CD8-positive, alpha-beta memory T cell (primary cell): ENCODE measurements around the gene PGRMC2. TPM values are rescaled to one million over a fixed set of nuclear protein-coding genes. Genes with fewer than 3 reads are reported as not detected.
"Not testable (repeated sequence)": the region's sequence is repeated elsewhere in the genome, so short reads cannot be mapped to it uniquely, and the experiment has no call there.

Experiments
- CTCF ChIA-PET: fragments of 350-600 bp; sonication (Branson Sonifier 250); formaldehyde crosslinking; loops from one replicate; lab custom pipeline; 2021; ENCODE audit warnings: antibody characterized with exemption; lab: Charles Lee
- POLR2A ChIA-PET: fragments of 350-600 bp; sonication (Branson Sonifier 250); formaldehyde crosslinking; loops from one replicate; lab custom pipeline; 2021; ENCODE audit warnings: antibody characterized with exemption; lab: Charles Lee
- DNase-seq, 5 donors: peaks; one replicate each; pipeline versions ENCODE4 v3.0.0 to v3.0.0-alpha.2; 2020 to 2022; ENCODE audit warnings: mixed read lengths in 1 of 5
- H3K27ac ChIP-seq: one replicate; pipeline ENCODE4 v1.7.0; 2013; ENCODE audit warnings: low read depth, mild to moderate bottlenecking, low read length, moderate library complexity
- H3K27me3 ChIP-seq: 2 replicates; pipeline ENCODE4 v1.7.0; 2013; ENCODE audit warnings: low read length, mild to moderate bottlenecking; ENCODE audit not compliant: insufficient read depth, poor library complexity, severe bottlenecking
- H3K36me3 ChIP-seq: 2 replicates; pipeline ENCODE4 v1.7.0; 2013; ENCODE audit warnings: mild to moderate bottlenecking, low read length, moderate library complexity; ENCODE audit not compliant: insufficient read depth
- H3K4me1 ChIP-seq: 2 replicates; pipeline ENCODE4 v1.7.0; 2013; ENCODE audit warnings: mild to moderate bottlenecking, low read length, moderate library complexity; ENCODE audit not compliant: insufficient read depth
- H3K4me3 ChIP-seq: 2 replicates; pipeline ENCODE4 v1.7.0; 2013; ENCODE audit warnings: mild to moderate bottlenecking, low read length
- H3K9me3 ChIP-seq: 2 replicates; pipeline ENCODE4 v1.7.0; 2013; ENCODE audit warnings: mild to moderate bottlenecking, low read length
- H3K27ac Mint-ChIP-seq, 8 donors: one replicate each; pipeline ENCODE4 v1.8.0; 2020 to 2021; ENCODE audit warnings: mixed read lengths in 8 of 8, mild to moderate bottlenecking in 6 of 8, inconsistent platforms in 3 of 8, moderate library complexity in 3 of 8
- H3K27me3 Mint-ChIP-seq, 2 donors: one replicate each; pipeline ENCODE4 v1.8.0; 2020 to 2021; ENCODE audit warnings: mixed read lengths in 2 of 2, mild to moderate bottlenecking in 1 of 2, moderate library complexity in 1 of 2
- H3K36me3 Mint-ChIP-seq, 3 donors: one replicate each; pipeline ENCODE4 v1.8.0; 2020 to 2021; ENCODE audit warnings: mixed read lengths in 3 of 3, inconsistent platforms in 1 of 3, mild to moderate bottlenecking in 1 of 3
- H3K4me1 Mint-ChIP-seq, 3 donors: one replicate each; pipeline ENCODE4 v1.8.0; 2020 to 2021; ENCODE audit warnings: mixed read lengths in 3 of 3, inconsistent platforms in 1 of 3, mild to moderate bottlenecking in 1 of 3
- H3K4me3 Mint-ChIP-seq, 7 donors: one replicate each; pipeline ENCODE4 v1.8.0; 2020 to 2021; ENCODE audit warnings: mixed read lengths in 7 of 7, mild to moderate bottlenecking in 6 of 7, moderate library complexity in 4 of 7, inconsistent platforms in 2 of 7
- H3K9me3 Mint-ChIP-seq, 5 donors: one replicate each; pipeline ENCODE4 v1.8.0; 2020 to 2022; ENCODE audit warnings: mixed read lengths in 5 of 5, mild to moderate bottlenecking in 3 of 5, moderate library complexity in 2 of 5, inconsistent platforms in 1 of 5
- polyA plus RNA-seq: library from polyadenylated mRNA; unstranded; fragments of 300-500 nt; fragmentation: Illumina TruSeq; gene quantifications from one replicate; pipeline ENCODE4 v1.2.3, GENCODE V29; 2021
- total RNA-seq, 2 experiments: library from RNA; stranded (reverse); gene quantifications; one replicate each; pipeline ENCODE4 v1.2.3, GENCODE V29; 2021

The PGRMC2 gene
- total and polyA plus RNA-seq, 3 experiments from 2014 or later = 23.6 to 40.5 (median 36.9) TPM

DNA sequence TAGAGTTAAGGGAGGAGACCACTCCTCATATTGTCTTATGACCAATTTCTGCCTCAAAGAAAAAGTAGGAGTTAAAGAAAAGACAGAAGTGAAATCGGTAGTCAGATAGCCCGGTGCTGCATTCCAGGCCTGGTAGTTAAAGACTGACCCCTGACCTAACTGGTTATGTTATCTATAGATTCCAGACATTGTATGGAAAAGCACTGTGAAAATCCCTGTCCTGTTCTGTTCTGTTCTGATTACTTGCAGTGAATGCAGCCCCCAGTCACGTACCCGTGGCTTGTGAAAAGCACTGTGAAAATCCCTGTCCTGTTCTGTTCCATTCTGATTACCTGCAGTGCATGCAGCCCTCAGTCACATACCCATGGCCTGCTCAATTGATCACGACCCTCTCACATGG is 27.7 kb downstream of the PGRMC2 start:
- H3K27ac Mint-ChIP-seq, POLR2A ChIA-PET: not testable (repeated sequence)

DNA sequence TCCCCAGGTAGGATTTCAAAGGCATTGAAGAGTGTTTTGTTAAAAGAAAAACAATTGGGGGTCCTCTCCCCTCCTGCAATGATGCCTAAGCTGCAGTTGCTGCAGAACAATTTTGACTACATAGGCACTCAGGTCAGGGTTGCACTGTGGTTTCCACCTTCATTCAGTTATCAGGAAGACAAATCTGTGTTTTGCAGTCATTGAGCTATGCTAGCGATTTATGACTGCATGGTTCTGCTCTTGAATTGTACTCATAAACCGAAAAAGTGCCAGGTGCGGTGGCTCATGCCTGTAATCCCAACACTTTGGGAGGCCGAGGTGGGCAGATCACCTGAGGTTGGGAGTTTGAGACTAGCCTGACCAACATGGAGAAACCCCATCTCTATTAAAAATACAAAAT is 29.4 kb downstream of the PGRMC2 start:
- POLR2A ChIA-PET, CTCF ChIA-PET, H3K36me3 Mint-ChIP-seq: not testable (repeated sequence)

More for the DNA sequence above, 27.7 kb downstream of the PGRMC2 start:
- H3K4me1 ChIP-seq, H3K27ac ChIP-seq, H3K4me3 ChIP-seq, H3K27me3 ChIP-seq, H3K9me3 ChIP-seq, DNase-seq, H3K36me3 ChIP-seq, H3K4me1 Mint-ChIP-seq, H3K4me3 Mint-ChIP-seq, CTCF ChIA-PET: not testable (repeated sequence)
- Mint-ChIP-seq H3K36me3 (peaks cover 0 to 10% (median 0%) of the 10 kb centered on the region in 3 donors), H3K9me3 (peaks cover 0 to 14% (median 4%) of the 10 kb centered on the region in 5 donors), H3K27me3 (peaks cover 4 to 46% of the 10 kb centered on the region in 2 donors)

DNA sequence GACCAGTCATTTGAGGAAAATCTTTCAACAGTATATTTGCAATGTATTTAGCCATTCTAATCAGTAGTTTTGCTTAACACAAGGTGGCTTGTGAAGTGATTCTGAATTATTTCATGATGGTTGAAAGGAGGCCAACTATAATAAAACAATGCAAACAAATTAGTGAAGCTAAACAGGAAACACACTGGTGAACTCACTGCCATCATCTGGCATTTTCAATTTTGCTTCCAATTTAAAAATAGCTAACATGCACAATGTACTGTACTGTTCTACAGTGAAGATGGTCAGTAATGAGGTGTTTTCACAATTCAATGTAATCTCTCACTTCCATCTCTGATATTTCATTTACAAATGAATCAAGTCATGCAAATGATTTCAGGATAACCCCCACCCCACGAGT is 31.1 kb downstream of the PGRMC2 start:
- Mint-ChIP-seq H3K27ac (no peak overlapping the region), H3K27me3 (peaks cover 4 to 64% of the 10 kb centered on the region in 2 donors), H3K4me1 (no peaks in the 10 kb centered on the region), H3K36me3 (no peaks in the 10 kb centered on the region), H3K9me3 (peaks cover 0 to 2% (median 0%) of the 10 kb centered on the region in 5 donors), H3K4me3 (no peak overlapping the region)
- no peak for DNase-seq
- Histone ChIP-seq H3K27ac (no peak overlapping the region), H3K4me1 (no peaks in the 10 kb centered on the region), H3K9me3 (no peaks in the 10 kb centered on the region), H3K4me3 (no peak overlapping the region), H3K27me3 (no peaks in the 10 kb centered on the region), H3K36me3 (no peaks in the 10 kb centered on the region)
- ChIA-PET POLR2A (no interaction called here), CTCF (no interaction called here)

More for the DNA sequence above, 29.4 kb downstream of the PGRMC2 start:
- not testable (repeated sequence) for H3K4me3 Mint-ChIP-seq, H3K27ac ChIP-seq, H3K27ac Mint-ChIP-seq, H3K36me3 ChIP-seq, H3K9me3 Mint-ChIP-seq, H3K4me1 ChIP-seq, H3K27me3 ChIP-seq, H3K9me3 ChIP-seq, H3K4me1 Mint-ChIP-seq, DNase-seq, H3K4me3 ChIP-seq
- H3K27me3 Mint-ChIP-seq = peaks cover 4 to 59% of the 10 kb centered on the region in 2 donors

DNA sequence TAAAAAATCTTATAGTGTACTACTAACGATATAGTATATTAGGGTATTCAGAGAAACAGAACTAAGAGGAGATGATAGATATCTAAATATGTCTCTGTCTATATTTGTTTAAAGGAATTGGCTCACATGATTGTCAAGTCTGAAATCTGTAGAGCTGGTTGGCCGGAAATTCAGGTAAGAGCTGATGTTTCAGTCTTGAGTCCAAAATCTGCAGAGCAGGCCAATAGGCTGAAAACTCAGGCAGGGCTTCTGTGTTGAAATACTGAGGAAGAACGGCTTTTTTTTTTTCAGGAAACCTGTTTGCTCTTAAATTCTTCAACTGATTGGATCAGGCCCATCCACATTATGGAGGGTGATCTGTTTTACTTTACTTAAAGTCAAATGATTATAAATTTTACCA is 31.7 kb downstream of the PGRMC2 start:
- no peaks in the 10 kb centered on the region for H3K27me3 ChIP-seq
- Mint-ChIP-seq H3K27ac (no peak overlapping the region), H3K4me1 (no peaks in the 10 kb centered on the region), H3K27me3 (peaks cover 4 to 58% of the 10 kb centered on the region in 2 donors), H3K9me3 (peaks cover 0 to 2% (median 0%) of the 10 kb centered on the region in 5 donors), H3K36me3 (no peaks in the 10 kb centered on the region), H3K4me3 (no peak overlapping the region)
- DNase-seq = no peak
- no peaks in the 10 kb centered on the region for H3K36me3 ChIP-seq
- ChIA-PET POLR2A (no interaction called here), CTCF (no interaction called here)
- H3K9me3 ChIP-seq = no peaks in the 10 kb centered on the region
- H3K4me1 ChIP-seq = no peaks in the 10 kb centered on the region
- H3K4me3 ChIP-seq = no peak overlapping the region
- H3K27ac ChIP-seq = no peak overlapping the region

DNA sequence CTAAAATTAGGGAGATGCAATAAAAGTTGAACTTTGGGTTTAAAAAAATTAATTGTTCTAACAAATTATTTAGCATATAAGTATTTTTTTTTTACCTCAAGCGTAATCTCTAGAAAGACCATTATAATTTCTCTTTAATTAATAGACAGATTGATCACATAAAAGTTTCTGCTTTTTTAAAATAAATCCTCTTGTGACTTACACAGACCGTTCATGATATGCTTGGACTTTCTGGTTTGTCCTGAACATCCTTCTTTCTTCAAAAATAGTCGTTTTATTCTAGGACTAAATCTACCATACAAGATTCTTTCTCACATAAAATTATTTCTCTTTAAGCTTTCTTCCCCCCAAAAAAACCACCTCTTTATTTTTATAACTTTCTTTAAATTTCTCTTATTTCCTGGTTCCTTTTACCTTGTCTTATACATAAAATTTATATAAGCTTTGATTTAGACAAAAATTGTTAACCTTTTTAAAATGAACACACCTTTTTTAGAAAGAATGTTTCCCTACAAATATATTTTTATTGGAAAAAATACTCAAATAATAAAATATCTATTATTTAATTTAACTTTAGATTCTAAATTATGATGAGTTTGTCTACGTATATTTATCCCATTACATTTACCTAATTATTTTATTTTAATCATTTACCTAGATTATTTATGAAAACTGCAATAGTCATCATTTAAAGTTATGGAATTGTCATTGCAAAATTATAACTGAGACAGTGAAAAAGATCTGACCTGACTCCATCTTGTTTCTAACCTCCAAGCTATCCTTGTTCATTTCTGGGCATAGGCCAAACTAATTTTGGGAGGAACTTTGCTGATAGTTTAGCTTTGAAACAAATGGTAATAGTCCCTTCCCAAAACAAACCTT is 37.6 kb downstream of the PGRMC2 start:
- peaks cover under 1 to 24% of the 10 kb centered on the region in 2 donors for H3K27me3 Mint-ChIP-seq
- H3K9me3 Mint-ChIP-seq = peaks cover 0 to 17% (median 12%) of the 10 kb centered on the region in 5 donors
- DNase-seq = no peak
- H3K4me1 Mint-ChIP-seq = no peaks in the 10 kb centered on the region
- H3K36me3 Mint-ChIP-seq = peaks cover 0 to 7% (median 0%) of the 10 kb centered on the region in 3 donors
- H3K27ac ChIP-seq = no peak overlapping the region
- no peaks in the 10 kb centered on the region for H3K36me3 ChIP-seq
- CTCF ChIA-PET = no interaction called here
- H3K4me1 ChIP-seq = no peaks in the 10 kb centered on the region
- POLR2A ChIA-PET = no interaction called here
- no peaks in the 10 kb centered on the region for H3K9me3 ChIP-seq
- no peaks in the 10 kb centered on the region for H3K27me3 ChIP-seq
- no peak overlapping the region for H3K4me3 ChIP-seq
- H3K27ac Mint-ChIP-seq = no peak overlapping the region
- H3K4me3 Mint-ChIP-seq = no peak overlapping the region

DNA sequence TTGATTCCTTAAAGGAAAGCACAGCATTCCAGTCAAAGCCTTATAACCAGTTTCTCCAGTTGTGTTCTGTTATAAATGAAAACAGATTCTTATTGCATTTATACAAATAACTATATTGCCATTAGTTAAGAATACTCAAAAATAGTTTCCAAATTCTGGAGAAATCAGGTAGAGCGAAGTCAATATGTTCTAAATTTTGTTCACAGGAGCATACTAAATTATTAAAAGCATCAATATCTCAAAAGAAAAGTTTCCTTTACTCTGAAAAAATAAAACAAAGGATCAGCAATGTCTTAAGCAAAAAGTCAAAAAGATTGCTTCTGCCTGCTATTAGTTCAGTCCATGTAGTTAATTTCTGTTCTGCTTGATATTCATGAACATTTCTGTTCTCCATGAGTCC is 39.7 kb downstream of the PGRMC2 start:
- H3K27ac Mint-ChIP-seq = no peak overlapping the region
- Histone ChIP-seq H3K4me3 (no peak overlapping the region), H3K27ac (no peak overlapping the region), H3K9me3 (no peaks in the 10 kb centered on the region), H3K27me3 (no peaks in the 10 kb centered on the region), H3K4me1 (no peaks in the 10 kb centered on the region), H3K36me3 (no peaks in the 10 kb centered on the region)
- CTCF ChIA-PET = no interaction called here
- no peak overlapping the region for H3K4me3 Mint-ChIP-seq
- H3K36me3 Mint-ChIP-seq = peaks cover 0 to 7% (median 0%) of the 10 kb centered on the region in 3 donors
- peaks cover 0 to 17% (median 12%) of the 10 kb centered on the region in 5 donors for H3K9me3 Mint-ChIP-seq
- H3K4me1 Mint-ChIP-seq = no peaks in the 10 kb centered on the region
- DNase-seq = no peak
- POLR2A ChIA-PET = no interaction called here
- peaks cover 4 to 16% of the 10 kb centered on the region in 2 donors for H3K27me3 Mint-ChIP-seq

DNA sequence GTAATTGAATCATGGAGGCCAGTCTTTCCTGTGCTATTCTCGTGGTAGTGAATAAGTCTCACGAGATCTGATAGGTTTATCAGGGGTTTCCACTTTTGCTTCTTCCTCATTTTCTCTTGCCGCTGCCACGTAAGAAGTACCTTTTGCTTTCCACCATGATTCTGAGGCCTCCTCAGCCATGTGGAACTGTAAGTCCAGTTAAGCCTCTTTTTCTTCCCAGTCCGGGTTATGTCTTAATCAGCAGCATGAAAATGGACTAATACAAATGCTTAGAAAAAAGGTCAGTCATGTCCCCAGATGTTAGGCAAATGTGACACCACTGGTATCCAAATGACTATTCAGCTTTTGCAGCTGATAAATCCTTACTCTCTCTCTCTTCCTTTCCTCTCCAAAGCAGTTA is 42.2 kb downstream of the PGRMC2 start:
- H3K4me1 Mint-ChIP-seq, H3K9me3 ChIP-seq, H3K27me3 ChIP-seq, H3K4me3 ChIP-seq, H3K4me3 Mint-ChIP-seq, H3K36me3 Mint-ChIP-seq, DNase-seq, POLR2A ChIA-PET, H3K27ac ChIP-seq, H3K36me3 ChIP-seq, CTCF ChIA-PET, H3K27ac Mint-ChIP-seq, H3K4me1 ChIP-seq: not testable (repeated sequence)
- Mint-ChIP-seq H3K27me3 (peaks cover 12 to 27% of the 10 kb centered on the region in 2 donors), H3K9me3 (peaks cover 0 to 17% (median 8%) of the 10 kb centered on the region in 5 donors)

DNA sequence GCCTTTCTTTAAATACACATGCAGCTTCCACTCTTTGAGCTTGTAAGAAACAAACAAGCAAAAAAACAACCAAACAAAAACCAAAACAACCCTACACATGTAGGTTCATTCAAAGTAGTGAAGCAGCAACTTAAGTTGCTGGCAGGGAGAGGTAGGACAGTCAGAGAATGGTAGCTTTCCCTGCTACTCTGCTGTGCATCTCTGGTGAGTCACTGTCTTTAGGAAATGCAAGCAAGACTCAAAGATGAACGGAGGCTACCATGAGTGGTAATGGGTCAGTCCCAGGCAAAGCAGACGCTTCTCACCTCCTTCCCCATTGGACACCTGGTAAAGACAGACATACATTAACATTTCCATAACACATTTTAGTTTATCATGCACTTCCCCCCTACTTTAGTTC is 43.2 kb downstream of the PGRMC2 start:
- Histone ChIP-seq H3K4me1 (no peaks in the 10 kb centered on the region), H3K27me3 (no peaks in the 10 kb centered on the region), H3K36me3 (no peaks in the 10 kb centered on the region), H3K27ac (no peak overlapping the region), H3K4me3 (no peak overlapping the region), H3K9me3 (no peaks in the 10 kb centered on the region)
- H3K4me3 Mint-ChIP-seq = no peak overlapping the region
- H3K4me1 Mint-ChIP-seq = no peaks in the 10 kb centered on the region
- POLR2A ChIA-PET = no interaction called here
- H3K36me3 Mint-ChIP-seq = peaks cover 0 to 4% (median 0%) of the 10 kb centered on the region in 3 donors
- CTCF ChIA-PET = no interaction called here
- no peak for DNase-seq
- peaks cover 12 to 30% of the 10 kb centered on the region in 2 donors for H3K27me3 Mint-ChIP-seq
- H3K27ac Mint-ChIP-seq = no peak overlapping the region
- peaks cover 0 to 13% (median 5%) of the 10 kb centered on the region in 5 donors for H3K9me3 Mint-ChIP-seq
